Measurements from ENCODE around the gene PLEKHD1. TPM values are rescaled to one million over a fixed set of nuclear protein-coding genes. Genes with fewer than 3 reads are reported as not detected.

PLEKHD1 gene
- total RNA-seq, 1 donor from 2014 or later: 0.05 TPM

DNA sequence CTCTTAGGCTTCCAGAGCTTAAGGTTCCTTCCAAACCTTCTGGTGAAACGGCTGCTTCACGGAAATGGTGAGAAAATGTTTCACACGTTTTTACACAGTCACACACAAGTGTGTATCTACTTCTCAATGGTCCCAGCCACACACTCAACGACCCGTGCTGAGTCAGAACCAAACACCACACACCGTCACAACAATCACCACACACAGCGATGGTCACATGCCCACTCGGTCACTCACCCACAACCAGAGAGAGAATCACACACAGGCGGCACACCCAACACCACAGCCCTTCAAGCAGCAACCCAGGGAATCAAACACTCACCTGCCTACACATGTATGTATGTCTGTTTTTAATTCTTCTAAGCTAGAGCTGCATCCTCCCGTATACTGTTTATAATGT is 12.6 kb upstream of the PLEKHD1 start:
- H3K36me3 Mint-ChIP-seq (ENCODE audit: low read depth, unreplicated experiment): peaks cover 2% of the 10 kb centered on the region
- H4K20me1 ChIP-seq (ENCODE audit: insufficient read depth, low read length): no peaks in the 10 kb centered on the region
- H3K4me1 ChIP-seq (ENCODE audit: insufficient read depth, low read length): no peaks in the 10 kb centered on the region
- no peak overlapping the region for H3K27ac Mint-ChIP-seq (ENCODE audit: unreplicated experiment)
- H3K27me3 ChIP-seq (ENCODE audit: insufficient read depth, low read length): peaks cover 9% of the 10 kb centered on the region
- H3K27me3 Mint-ChIP-seq (ENCODE audit: low read depth, unreplicated experiment): peaks cover 18% of the 10 kb centered on the region
- no peak for TF ChIP-seq EZH2 (IDR thresholded peaks at IDR 0.05; ENCODE audit: insufficient read depth, low read length)
- TF ChIP-seq, protein P1, sequence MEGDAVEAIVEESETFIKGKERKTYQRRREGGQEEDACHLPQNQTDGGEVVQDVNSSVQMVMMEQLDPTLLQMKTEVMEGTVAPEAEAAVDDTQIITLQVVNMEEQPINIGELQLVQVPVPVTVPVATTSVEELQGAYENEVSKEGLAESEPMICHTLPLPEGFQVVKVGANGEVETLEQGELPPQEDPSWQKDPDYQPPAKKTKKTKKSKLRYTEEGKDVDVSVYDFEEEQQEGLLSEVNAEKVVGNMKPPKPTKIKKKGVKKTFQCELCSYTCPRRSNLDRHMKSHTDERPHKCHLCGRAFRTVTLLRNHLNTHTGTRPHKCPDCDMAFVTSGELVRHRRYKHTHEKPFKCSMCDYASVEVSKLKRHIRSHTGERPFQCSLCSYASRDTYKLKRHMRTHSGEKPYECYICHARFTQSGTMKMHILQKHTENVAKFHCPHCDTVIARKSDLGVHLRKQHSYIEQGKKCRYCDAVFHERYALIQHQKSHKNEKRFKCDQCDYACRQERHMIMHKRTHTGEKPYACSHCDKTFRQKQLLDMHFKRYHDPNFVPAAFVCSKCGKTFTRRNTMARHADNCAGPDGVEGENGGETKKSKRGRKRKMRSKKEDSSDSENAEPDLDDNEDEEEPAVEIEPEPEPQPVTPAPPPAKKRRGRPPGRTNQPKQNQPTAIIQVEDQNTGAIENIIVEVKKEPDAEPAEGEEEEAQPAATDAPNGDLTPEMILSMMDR (IDR thresholded peaks at IDR 0.05; ENCODE audit: insufficient read depth, low read depth, low read length): no peak
- H3K4me1 Mint-ChIP-seq (ENCODE audit: low read depth, unreplicated experiment): no peaks in the 10 kb centered on the region
- no peak for FAIRE-seq
- H2AFZ ChIP-seq (ENCODE audit: low read depth, low read length): no peak overlapping the region
- H3K4me2 ChIP-seq (ENCODE audit: low read length): no peak overlapping the region
- no peak overlapping the region for H3K4me3 ChIP-seq (ENCODE audit: insufficient read depth, low read depth, low read length)
- DNase-seq (ENCODE audit: low read depth): no peak
- H3K9ac ChIP-seq (ENCODE audit: low read length): no peak overlapping the region
- H3K36me3 ChIP-seq (ENCODE audit: insufficient read depth, low read length): no peaks in the 10 kb centered on the region
- no peak overlapping the region for H3K27ac ChIP-seq (ENCODE audit: low read depth, low read length)
- H3K9me3 ChIP-seq (ENCODE audit: insufficient read depth, low read depth, low read length): no peaks in the 10 kb centered on the region
- no peaks in the 10 kb centered on the region for H3K79me2 ChIP-seq (ENCODE audit: insufficient read depth, low read length)
- peaks cover under 1% of the 10 kb centered on the region for H3K9me3 Mint-ChIP-seq (ENCODE audit: unreplicated experiment)
- H3K4me3 Mint-ChIP-seq (ENCODE audit: unreplicated experiment): no peak overlapping the region

DNA sequence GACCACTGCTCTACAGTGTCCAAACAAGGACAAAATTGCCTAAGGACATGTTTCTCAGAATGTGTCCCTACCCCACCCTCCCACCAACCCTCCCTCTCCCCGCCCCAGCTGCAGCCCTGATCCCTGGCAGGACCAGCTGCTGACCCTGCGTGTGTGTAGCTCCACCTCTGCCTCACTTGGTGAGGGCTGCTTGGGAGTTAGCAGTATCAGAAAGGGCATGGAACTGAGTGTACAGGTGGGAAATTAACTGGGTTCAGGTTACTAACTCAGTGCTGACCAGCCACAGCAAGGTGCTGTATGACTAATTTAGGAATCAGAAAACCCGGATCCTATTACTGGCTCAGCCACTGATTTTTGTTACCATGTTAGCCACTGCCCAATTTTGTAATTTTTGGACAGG is 11.3 kb upstream of the PLEKHD1 start:
- H3K4me3 Mint-ChIP-seq (ENCODE audit: unreplicated experiment): no peak overlapping the region
- H4K20me1 ChIP-seq (ENCODE audit: insufficient read depth, low read length): no peaks in the 10 kb centered on the region
- no peaks in the 10 kb centered on the region for H3K9me3 ChIP-seq (ENCODE audit: insufficient read depth, low read depth, low read length)
- peaks cover 9% of the 10 kb centered on the region for H3K27me3 ChIP-seq (ENCODE audit: insufficient read depth, low read length)
- TF ChIP-seq EZH2 (IDR thresholded peaks at IDR 0.05; ENCODE audit: insufficient read depth, low read length): no peak
- TF ChIP-seq, protein P1 (IDR thresholded peaks at IDR 0.05; ENCODE audit: insufficient read depth, low read depth, low read length): no peak
- H2AFZ ChIP-seq (ENCODE audit: low read depth, low read length): no peak overlapping the region
- H3K9me3 Mint-ChIP-seq (ENCODE audit: unreplicated experiment): peaks cover 4% of the 10 kb centered on the region
- no peak for DNase-seq (ENCODE audit: low read depth)
- H3K36me3 ChIP-seq (ENCODE audit: insufficient read depth, low read length): no peaks in the 10 kb centered on the region
- H3K9ac ChIP-seq (ENCODE audit: low read length): no peak overlapping the region
- no peak for FAIRE-seq
- H3K4me3 ChIP-seq (ENCODE audit: insufficient read depth, low read depth, low read length): no peak overlapping the region
- no peak overlapping the region for H3K27ac ChIP-seq (ENCODE audit: low read depth, low read length)
- H3K4me1 ChIP-seq (ENCODE audit: insufficient read depth, low read length): no peaks in the 10 kb centered on the region
- H3K4me2 ChIP-seq (ENCODE audit: low read length): no peak overlapping the region
- peaks cover 20% of the 10 kb centered on the region for H3K27me3 Mint-ChIP-seq (ENCODE audit: low read depth, unreplicated experiment)
- peaks cover 6% of the 10 kb centered on the region for H3K36me3 Mint-ChIP-seq (ENCODE audit: low read depth, unreplicated experiment)
- no peaks in the 10 kb centered on the region for H3K4me1 Mint-ChIP-seq (ENCODE audit: low read depth, unreplicated experiment)
- H3K79me2 ChIP-seq (ENCODE audit: insufficient read depth, low read length): no peaks in the 10 kb centered on the region
- H3K27ac Mint-ChIP-seq (ENCODE audit: unreplicated experiment): no peak overlapping the region

DNA sequence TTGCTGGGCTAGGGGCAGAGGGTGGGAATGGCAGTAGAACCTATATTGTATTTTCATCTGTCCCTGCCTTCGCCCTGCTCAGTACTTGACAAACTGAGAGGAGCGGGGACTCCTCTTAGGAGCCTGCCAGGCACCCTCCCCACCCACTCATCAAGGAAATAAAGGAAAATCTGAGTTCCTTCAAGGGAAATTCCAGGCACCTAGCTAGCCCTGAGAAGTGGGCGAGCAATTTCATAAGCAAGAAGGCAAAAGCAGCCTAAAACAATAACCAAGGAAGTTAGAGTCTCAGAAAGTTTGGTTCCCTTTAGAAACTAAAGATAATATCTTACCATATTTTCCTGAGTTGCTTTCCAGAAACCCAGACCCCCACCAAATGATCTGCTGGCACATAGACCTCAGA is 10.6 kb upstream of the PLEKHD1 start:
- Histone ChIP-seq H3K27me3 (ENCODE audit: insufficient read depth, low read length) (peaks cover 9% of the 10 kb centered on the region), H3K36me3 (ENCODE audit: insufficient read depth, low read length) (no peaks in the 10 kb centered on the region), H3K79me2 (ENCODE audit: insufficient read depth, low read length) (no peaks in the 10 kb centered on the region), H2AFZ (ENCODE audit: low read depth, low read length) (no peak overlapping the region), H3K4me3 (ENCODE audit: insufficient read depth, low read depth, low read length) (no peak overlapping the region), H3K4me2 (ENCODE audit: low read length) (no peak overlapping the region), H4K20me1 (ENCODE audit: insufficient read depth, low read length) (no peaks in the 10 kb centered on the region), H3K4me1 (ENCODE audit: insufficient read depth, low read length) (no peaks in the 10 kb centered on the region), H3K9me3 (ENCODE audit: insufficient read depth, low read depth, low read length) (no peaks in the 10 kb centered on the region), H3K27ac (ENCODE audit: low read depth, low read length) (no peak overlapping the region), H3K9ac (ENCODE audit: low read length) (no peak overlapping the region)
- TF ChIP-seq, protein P1 (IDR thresholded peaks at IDR 0.05; ENCODE audit: insufficient read depth, low read depth, low read length): no peak
- TF ChIP-seq EZH2 (IDR thresholded peaks at IDR 0.05; ENCODE audit: insufficient read depth, low read length): no peak
- H3K9me3 Mint-ChIP-seq (ENCODE audit: unreplicated experiment): peaks cover 9% of the 10 kb centered on the region
- peaks cover 27% of the 10 kb centered on the region for H3K27me3 Mint-ChIP-seq (ENCODE audit: low read depth, unreplicated experiment)
- peaks cover 9% of the 10 kb centered on the region for H3K36me3 Mint-ChIP-seq (ENCODE audit: low read depth, unreplicated experiment)
- DNase-seq (ENCODE audit: low read depth) (no peak), FAIRE-seq (no peak)
- no peak overlapping the region for H3K27ac Mint-ChIP-seq (ENCODE audit: unreplicated experiment)
- no peaks in the 10 kb centered on the region for H3K4me1 Mint-ChIP-seq (ENCODE audit: low read depth, unreplicated experiment)
- no peak overlapping the region for H3K4me3 Mint-ChIP-seq (ENCODE audit: unreplicated experiment)
